Body of pancreas (tissue), 4 donors: Measurements from ENCODE around the gene RNF13. TPM values are rescaled to one million over a fixed set of nuclear protein-coding genes. Genes with fewer than 3 reads are reported as not detected.

ENCODE experiments used
- ATAC-seq: fragments of 150-250 bp; one replicate; pipeline ENCODE4 v1.9.1; 2016
- DNase-seq, 4 donors: peaks; one replicate each; pipeline ENCODE4 v3.0.0-alpha.2; 2019
- H3K27ac ChIP-seq, 4 donors: fragments of 200-600 bp; sonication (generic); 1 replicate in 3 of 4; 2 replicates in 1 of 4; pipeline versions ENCODE4 v1.5.1 to v1.6.1; 2016 to 2019; ENCODE audit warnings: mild to moderate bottlenecking in 1 of 4, mixed read lengths in 1 of 4, moderate library complexity in 1 of 4
- H3K27me3 ChIP-seq, 2 donors: fragments of 200-600 bp; sonication (generic); one replicate each; pipeline ENCODE4 v1.6.0; 2016; ENCODE audit warnings: mild to moderate bottlenecking in 1 of 2
- H3K36me3 ChIP-seq, 2 donors: fragments of 200-600 bp; sonication (generic); replicated peaks in 1 of 2; 2 replicates each; pipeline ENCODE4 v1.5.1; 2016; ENCODE audit warnings: low read depth in 2 of 2; ENCODE audit not compliant: insufficient read depth in 1 of 2
- H3K4me1 ChIP-seq: fragments of 200-600 bp; sonication (generic); one replicate; pipeline ENCODE4 v1.6.0; 2016
- H3K4me3 ChIP-seq, 2 donors: fragments of 200-600 bp; sonication (generic); 1 replicate in 1 of 2; 2 replicates in 1 of 2; pipeline ENCODE4 v1.5.1; 2016 to 2019
- H3K9me3 ChIP-seq, 3 donors: fragments of 200-600 bp; sonication (generic); 1 replicate in 2 of 3; 2 replicates in 1 of 3; pipeline ENCODE4 v1.5.1; 2016
- CTCF ChIP-seq, 7 experiments: fragments of 450-650 bp in 4 of 7; fragments of 200-600 bp in 3 of 7; sonication (generic) in 3 of 7; IDR thresholded peaks; one replicate each; pipeline ENCODE4 v1.5.1; 2016 to 2019; ENCODE audit warnings: antibody characterized with exemption in 7 of 7
- POLR2A ChIP-seq, 3 donors: fragments of 450-650 bp; IDR thresholded peaks; one replicate each; pipeline ENCODE4 v1.6.1; 2016; ENCODE audit warnings: antibody characterized with exemption in 3 of 3, mild to moderate bottlenecking in 2 of 3
- WGBS, 2 donors: methylation state at CpG; one replicate each; pipeline ENCODE4 v1.1.5; 2017; 5-methylcytosine and 5-hydroxymethylcytosine counted together
- intact Hi-C: fragments of 100-400 bp; cut with DNase I; formaldehyde crosslinking; loops from one replicate; pipeline ENCODE4 v1.15.1; 2023
- small RNA-seq: library from RNA; depleted of rRNA; stranded (forward); fragments of <200 nt; gene quantifications from one replicate; pipeline ENCODE3, GENCODE V24; 2016
- total RNA-seq, 2 donors: library from RNA; depleted of rRNA; stranded (reverse); fragments of >200 nt; gene quantifications; one replicate each; pipeline ENCODE4 v1.1.0, GENCODE V29; 2016

The RNF13 gene
- total RNA-seq, 2 donors from 2014 or later, result 26.4 to 52.4 TPM

GRCh38 chr3:150000641-150001040 is 187.6 kb downstream of the RNF13 start:
- Histone ChIP-seq H3K36me3 (no peaks in the 10 kb centered on the region), H3K4me3 (no peak overlapping the region), H3K4me1 (no peaks in the 10 kb centered on the region), H3K27ac (no peak overlapping the region), H3K27me3 (no peaks in the 10 kb centered on the region), H3K9me3 (no peaks in the 10 kb centered on the region)
- TF ChIP-seq CTCF (IDR thresholded peaks at IDR 0.05), result no peak
- no peak for TF ChIP-seq POLR2A (IDR thresholded peaks at IDR 0.05)
- no peak for ATAC-seq
- intact Hi-C loops, result no loop called here
- no peak for DNase-seq

- WGBS, 2 donors, result 55 to 66% methylated on average over 4 of the region's 4 CpGs
- H3K27ac ChIP-seq, result no peak overlapping the region
- no peaks in the 10 kb centered on the region for H3K4me1 ChIP-seq
- H3K36me3 ChIP-seq, result no peaks in the 10 kb centered on the region
- ATAC-seq (no peak), DNase-seq (no peak)
- intact Hi-C loops, result no loop called here
- no peaks in the 10 kb centered on the region for H3K9me3 ChIP-seq
- no peak for TF ChIP-seq CTCF (IDR thresholded peaks at IDR 0.05)
- TF ChIP-seq POLR2A (IDR thresholded peaks at IDR 0.05), result no peak
- H3K27me3 ChIP-seq, result no peaks in the 10 kb centered on the region
- H3K4me3 ChIP-seq, result no peak overlapping the region
These were observed 192.5 kb downstream of the RNF13 start for GRCh38 chr3:150005243-150006112.

GRCh38 chr3:150006794-150007193 is 193.8 kb downstream of the RNF13 start:
- intact Hi-C loops, result no loop called here
- DNase-seq, result no peak
- TF ChIP-seq POLR2A (IDR thresholded peaks at IDR 0.05) (no peak), CTCF (IDR thresholded peaks at IDR 0.05) (no peak)
- Histone ChIP-seq H3K4me3 (no peak overlapping the region), H3K27ac (no peak overlapping the region), H3K27me3 (no peaks in the 10 kb centered on the region), H3K9me3 (no peaks in the 10 kb centered on the region), H3K4me1 (no peaks in the 10 kb centered on the region), H3K36me3 (no peaks in the 10 kb centered on the region)
- no peak for ATAC-seq

Small RNA genes within 50 kb of the gene (small RNA-seq; reads per million reads assigned to genes)
- gene RNU6-507P (not detected), gene RNU6-720P (not detected)

Other genes starting within 250 kb of the RNF13 start
- gene WWTR1, start 155.2 kb upstream of the RNF13 start, total RNA-seq, result 10 to 100 TPM; 46.2 to 64.3 TPM
- 10 to 100 TPM in 1 of 2 donors, 1 to 10 TPM in 1; 8.2 to 41.2 TPM for gene COMMD2, start 60.7 kb upstream of the RNF13 start, total RNA-seq
- not detected for gene ANKUB1, start 20.7 kb upstream of the RNF13 start, total RNA-seq
- gene PFN2, start 157.7 kb downstream of the RNF13 start, total RNA-seq, result 10 to 100 TPM; 17.1 to 39.7 TPM